ENCODE data around the gene TIE1.

The TIE1 gene

GRCh38 chr1:43305461-43305860 is 4.7 kb downstream of the TIE1 start:
- H3K4me2 ChIP-seq (ENCODE audit: low read length), result no peak overlapping the region
- no peak overlapping the region for H3K27ac ChIP-seq
- no peaks in the 10 kb centered on the region for H3K27me3 ChIP-seq (ENCODE audit: control insufficient read depth, insufficient read depth, low read length)
- no peaks in the 10 kb centered on the region for H3K36me3 ChIP-seq (ENCODE audit: control insufficient read depth, insufficient read depth, low read length)
- TF ChIP-seq, protein P1, sequence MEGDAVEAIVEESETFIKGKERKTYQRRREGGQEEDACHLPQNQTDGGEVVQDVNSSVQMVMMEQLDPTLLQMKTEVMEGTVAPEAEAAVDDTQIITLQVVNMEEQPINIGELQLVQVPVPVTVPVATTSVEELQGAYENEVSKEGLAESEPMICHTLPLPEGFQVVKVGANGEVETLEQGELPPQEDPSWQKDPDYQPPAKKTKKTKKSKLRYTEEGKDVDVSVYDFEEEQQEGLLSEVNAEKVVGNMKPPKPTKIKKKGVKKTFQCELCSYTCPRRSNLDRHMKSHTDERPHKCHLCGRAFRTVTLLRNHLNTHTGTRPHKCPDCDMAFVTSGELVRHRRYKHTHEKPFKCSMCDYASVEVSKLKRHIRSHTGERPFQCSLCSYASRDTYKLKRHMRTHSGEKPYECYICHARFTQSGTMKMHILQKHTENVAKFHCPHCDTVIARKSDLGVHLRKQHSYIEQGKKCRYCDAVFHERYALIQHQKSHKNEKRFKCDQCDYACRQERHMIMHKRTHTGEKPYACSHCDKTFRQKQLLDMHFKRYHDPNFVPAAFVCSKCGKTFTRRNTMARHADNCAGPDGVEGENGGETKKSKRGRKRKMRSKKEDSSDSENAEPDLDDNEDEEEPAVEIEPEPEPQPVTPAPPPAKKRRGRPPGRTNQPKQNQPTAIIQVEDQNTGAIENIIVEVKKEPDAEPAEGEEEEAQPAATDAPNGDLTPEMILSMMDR (IDR thresholded peaks at IDR 0.05), result no peak
- H3K9ac ChIP-seq, result no peak overlapping the region
- H2AFZ ChIP-seq, result no peak overlapping the region
- H3K4me3 ChIP-seq (ENCODE audit: low read depth, low read length), result no peak overlapping the region
- H3K4me1 ChIP-seq, result no peaks in the 10 kb centered on the region
- H3K79me2 ChIP-seq, result no peaks in the 10 kb centered on the region
- H3K9me3 ChIP-seq (ENCODE audit: control insufficient read depth, low read length), result no peaks in the 10 kb centered on the region

- no peaks in the 10 kb centered on the region for H3K79me2 ChIP-seq
- TF ChIP-seq, protein P1 (IDR thresholded peaks at IDR 0.05), result no peak
- H3K27me3 ChIP-seq (ENCODE audit: control insufficient read depth, insufficient read depth, low read length), result no peaks in the 10 kb centered on the region
- H3K4me1 ChIP-seq, result no peaks in the 10 kb centered on the region
- no peak overlapping the region for H3K27ac ChIP-seq
- H3K9ac ChIP-seq, result no peak overlapping the region
- H3K9me3 ChIP-seq (ENCODE audit: control insufficient read depth, low read length), result no peaks in the 10 kb centered on the region
- H2AFZ ChIP-seq, result no peak overlapping the region
- no peaks in the 10 kb centered on the region for H3K36me3 ChIP-seq (ENCODE audit: control insufficient read depth, insufficient read depth, low read length)
- no peak overlapping the region for H3K4me3 ChIP-seq (ENCODE audit: low read depth, low read length)
- no peak overlapping the region for H3K4me2 ChIP-seq (ENCODE audit: low read length)
Measured at GRCh38 chr1:43305926-43306687, 5.3 kb downstream of the TIE1 start.

GRCh38 chr1:43306688-43307457 is 6.1 kb downstream of the TIE1 start:
- H2AFZ ChIP-seq, result no peak overlapping the region
- H3K9me3 ChIP-seq (ENCODE audit: control insufficient read depth, low read length), result no peaks in the 10 kb centered on the region
- no peaks in the 10 kb centered on the region for H3K27me3 ChIP-seq (ENCODE audit: control insufficient read depth, insufficient read depth, low read length)
- H3K4me3 ChIP-seq (ENCODE audit: low read depth, low read length), result no peak overlapping the region
- H3K79me2 ChIP-seq, result no peaks in the 10 kb centered on the region
- H3K4me1 ChIP-seq, result no peaks in the 10 kb centered on the region
- H3K36me3 ChIP-seq (ENCODE audit: control insufficient read depth, insufficient read depth, low read length), result no peaks in the 10 kb centered on the region
- H3K27ac ChIP-seq, result no peak overlapping the region
- TF ChIP-seq, protein P1 (IDR thresholded peaks at IDR 0.05), result no peak
- H3K4me2 ChIP-seq (ENCODE audit: low read length), result no peak overlapping the region
- no peak overlapping the region for H3K9ac ChIP-seq

GRCh38 chr1:43307458-43308158 is 6.8 kb downstream of the TIE1 start:
- Histone ChIP-seq H3K4me3 (ENCODE audit: low read depth, low read length) (no peak overlapping the region), H3K36me3 (ENCODE audit: control insufficient read depth, insufficient read depth, low read length) (no peaks in the 10 kb centered on the region), H3K79me2 (no peaks in the 10 kb centered on the region), H3K9ac (no peak overlapping the region), H3K4me2 (ENCODE audit: low read length) (no peak overlapping the region), H3K4me1 (no peaks in the 10 kb centered on the region), H3K9me3 (ENCODE audit: control insufficient read depth, low read length) (no peaks in the 10 kb centered on the region), H3K27me3 (ENCODE audit: control insufficient read depth, insufficient read depth, low read length) (no peaks in the 10 kb centered on the region), H2AFZ (no peak overlapping the region), H3K27ac (no peak overlapping the region)
- TF ChIP-seq, protein P1 (IDR thresholded peaks at IDR 0.05), result no peak

Measured in parathyroid adenoma (tissue), 2 donors.